ENCODE measurements around the gene PGS1.

PGS1 gene

DNA sequence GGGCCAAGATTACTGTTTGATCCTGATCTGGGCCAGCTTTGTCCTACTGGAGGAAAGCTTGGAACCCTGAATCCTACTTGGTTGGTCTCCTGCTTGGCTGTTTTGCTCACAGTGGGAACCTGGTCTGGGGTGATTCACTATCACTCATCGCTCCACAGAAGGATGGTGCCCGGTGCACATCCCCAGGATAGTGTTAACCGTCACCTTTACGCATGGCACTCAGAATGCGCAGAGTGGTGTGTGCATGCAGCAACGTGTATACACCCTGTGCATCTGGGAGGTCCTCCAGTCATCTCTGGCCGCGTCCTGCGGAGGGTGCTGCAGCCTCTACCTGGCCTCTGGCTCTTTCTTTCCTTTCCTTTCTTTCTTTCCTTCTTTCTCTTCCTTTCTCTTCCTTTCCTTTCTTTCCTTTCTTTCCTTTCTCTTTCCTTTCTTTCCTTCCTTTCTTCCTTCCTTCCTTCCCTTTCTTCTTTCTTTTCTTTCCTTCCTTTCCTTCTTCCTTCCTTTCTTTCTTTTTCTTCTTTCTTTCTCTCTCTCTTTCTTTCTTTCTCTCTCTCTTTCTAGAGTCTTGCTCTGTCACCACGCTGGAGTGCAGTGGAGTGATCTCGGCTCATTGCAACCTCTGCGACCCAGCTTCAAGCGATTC lies 31.7 kb upstream of the PGS1 start:
- no peak for DNase-seq

DNA sequence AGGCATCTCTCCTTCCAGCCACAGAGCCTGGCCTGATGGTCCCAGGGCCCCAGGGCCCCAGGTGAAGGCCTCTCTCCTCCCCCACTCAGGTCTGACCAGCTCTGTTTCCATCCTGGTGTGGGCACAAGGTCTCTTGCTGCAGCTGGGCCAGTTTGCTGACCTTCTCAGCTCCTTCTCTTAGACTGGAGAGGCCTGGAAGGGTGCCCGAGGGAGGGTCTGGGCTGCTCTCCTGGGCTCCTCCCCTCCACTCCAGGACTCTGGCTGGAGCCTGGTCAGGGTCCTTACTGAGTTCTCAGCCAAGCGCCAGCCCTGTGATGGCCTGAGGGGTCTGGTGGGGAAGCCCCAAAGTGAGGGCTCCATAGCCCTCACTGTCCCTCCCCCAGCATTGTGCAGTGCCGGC lies 31.0 kb upstream of the PGS1 start:
- no peak for DNase-seq

DNA sequence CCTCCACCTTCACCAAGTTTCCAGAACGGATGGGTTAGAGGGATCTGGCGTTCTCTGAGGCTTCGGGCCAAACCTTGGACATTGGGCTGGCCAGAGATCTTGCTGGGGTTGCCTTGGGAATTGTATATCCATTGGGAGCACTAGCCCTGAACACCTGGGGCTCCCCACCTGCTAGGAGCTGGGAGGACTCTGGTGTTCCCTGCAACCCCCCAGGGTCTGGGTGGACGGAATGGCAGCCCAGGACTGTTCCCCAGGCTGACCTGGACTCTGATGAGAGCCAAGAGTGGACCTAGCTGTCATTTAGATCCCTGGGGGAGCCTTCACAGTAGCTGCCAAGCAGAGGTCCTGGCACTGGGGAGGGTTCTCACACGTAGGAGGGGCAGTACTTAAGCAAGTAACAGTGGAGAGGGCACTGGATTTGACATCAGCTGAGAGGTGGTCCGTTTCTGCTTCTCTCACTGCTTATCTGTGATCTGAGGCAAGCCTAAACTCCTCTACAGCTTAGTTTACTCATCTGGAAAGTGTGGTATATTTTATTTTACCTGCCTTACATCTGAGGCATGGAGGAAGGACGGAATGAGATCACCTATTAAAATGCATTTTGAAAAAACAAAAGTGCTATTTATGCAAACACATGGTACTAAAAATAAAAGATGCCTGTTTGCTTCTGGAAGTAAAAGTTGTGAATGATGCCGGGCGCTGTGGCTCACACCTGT lies 30.2 kb upstream of the PGS1 start:
- DNase-seq: no peak

DNA sequence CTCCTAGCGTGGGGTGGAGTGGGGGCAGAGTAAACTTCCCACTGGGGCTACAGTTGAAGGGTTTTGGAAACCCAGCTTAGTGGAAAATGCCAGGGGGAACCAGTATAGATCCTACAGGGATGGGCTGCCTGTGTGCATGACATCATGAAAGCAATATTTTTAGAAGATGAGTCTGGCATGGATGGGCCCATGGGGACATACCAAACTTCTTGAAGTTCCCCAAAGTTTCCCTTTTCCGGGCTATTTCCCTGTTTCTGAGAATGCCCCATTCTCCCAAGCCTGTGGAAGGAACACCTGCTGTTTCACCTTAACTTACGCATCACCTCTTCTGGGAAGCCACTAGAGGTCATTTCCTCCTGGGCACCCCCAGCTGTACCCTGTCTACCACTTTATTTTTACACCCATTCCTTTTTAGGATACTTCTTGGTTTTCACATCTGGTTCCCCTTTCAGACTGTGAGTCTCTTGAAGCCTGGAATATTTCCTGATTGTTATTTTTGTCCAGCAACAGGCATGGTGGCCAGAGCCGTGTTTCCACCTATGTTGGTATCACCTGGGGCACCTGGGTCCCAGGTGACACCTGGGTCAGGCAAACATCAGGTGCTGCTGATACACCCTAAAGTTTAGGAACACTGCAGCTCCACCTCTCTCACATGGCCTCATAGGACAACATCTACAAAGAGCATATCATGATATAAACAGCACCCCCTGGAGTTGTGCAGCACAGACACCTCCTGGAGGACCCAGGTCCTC lies 28.4 kb upstream of the PGS1 start:
- DNase-seq: no peak

DNA sequence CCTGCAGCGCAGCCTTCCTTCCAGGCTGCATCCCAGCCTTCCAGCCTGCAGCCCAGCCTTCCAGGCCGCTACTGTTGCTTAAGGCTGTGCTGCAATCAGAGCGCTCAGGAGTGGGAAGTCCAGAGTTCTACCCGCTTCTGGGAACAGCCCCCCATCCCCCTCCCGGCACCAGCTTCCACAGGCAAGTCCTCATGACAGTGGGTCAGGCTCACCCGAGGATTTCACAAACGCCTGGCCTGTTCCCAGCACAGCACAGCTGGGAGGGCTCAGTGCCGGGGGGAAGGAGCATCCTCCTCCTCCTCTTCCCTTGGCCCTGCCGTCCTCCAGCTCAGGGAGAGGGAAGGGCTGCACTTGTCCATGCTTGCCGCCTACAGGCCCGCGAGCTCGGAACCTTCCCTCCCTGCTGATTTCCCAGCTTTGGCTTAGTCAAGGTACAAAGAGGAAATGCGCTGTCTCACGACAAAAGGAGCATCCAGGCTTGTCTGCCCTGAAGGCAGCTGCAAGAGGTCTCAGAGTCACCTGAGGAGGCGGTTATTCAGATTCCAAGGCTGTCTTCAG lies 26.9 kb upstream of the PGS1 start:
- DNase-seq: peak; percentile 97

DNA sequence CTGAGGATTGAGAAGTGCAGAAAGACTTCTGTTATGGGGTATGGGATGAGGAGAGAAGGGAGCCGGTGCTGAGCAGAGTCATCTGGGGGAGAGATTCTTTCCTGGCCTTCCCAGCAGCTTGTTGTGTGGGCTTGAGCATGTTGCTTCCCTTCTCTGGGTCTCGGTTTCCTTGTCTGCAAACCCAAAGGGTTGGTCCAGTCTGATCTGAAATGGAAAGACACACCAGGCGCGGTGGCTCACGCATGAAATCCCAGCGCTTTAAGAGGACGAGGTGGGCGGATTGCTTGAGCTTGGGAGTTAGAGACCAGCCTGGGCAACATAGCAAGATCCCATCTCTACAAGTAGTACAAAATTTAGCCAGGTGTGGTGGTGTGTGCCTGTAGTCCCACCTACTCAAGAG lies 24.6 kb upstream of the PGS1 start:
- DNase-seq: no peak

DNA sequence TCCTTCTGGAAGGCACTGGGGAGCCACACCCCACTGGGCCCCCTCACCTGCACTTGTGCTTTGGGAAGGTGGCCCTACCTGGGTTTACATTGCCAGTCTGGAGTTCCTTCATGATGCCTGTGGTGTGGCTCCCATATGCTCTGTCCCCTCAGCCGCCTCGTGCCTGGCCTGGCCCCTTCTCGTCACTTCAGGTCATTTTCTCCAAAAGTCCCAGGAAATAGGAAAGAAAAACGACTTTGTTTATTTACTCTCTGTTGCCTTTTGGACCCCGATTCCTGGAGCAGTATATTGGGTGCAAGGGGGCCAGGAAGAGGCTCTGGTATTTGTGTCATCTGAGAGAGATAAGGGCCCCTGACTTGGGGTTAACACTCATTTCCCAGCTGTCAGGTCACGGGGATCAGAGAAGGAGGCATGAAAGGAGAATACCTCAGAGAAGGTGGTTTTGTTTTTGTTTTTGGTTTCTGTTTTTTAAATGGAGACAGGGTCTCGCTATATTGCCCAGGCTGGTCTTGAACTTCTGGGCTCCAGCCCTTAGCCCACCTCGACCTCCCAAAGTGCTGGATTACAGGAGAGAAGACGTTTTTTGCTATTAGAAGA lies 23.3 kb upstream of the PGS1 start:
- no peak for DNase-seq

DNA sequence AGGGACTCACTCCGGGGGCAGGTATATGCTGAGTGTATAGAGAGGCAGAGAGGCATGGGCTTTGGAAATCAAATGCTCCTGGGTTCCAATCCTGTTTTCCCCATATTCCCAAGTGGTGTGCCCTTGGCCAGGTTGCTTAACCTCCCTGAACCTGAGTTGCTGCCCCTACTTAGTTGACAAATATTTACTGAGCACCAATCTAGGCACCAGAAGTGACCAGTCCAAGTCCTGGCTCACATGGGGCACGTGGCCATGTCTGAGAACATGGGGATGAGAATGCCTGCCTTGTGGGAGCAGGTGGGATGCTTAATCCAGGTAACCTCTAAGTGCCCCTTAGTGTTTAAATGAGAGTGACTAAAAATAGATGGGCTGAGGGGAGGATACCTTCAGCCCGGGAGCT lies 22.7 kb upstream of the PGS1 start:
- no peak for DNase-seq

DNA sequence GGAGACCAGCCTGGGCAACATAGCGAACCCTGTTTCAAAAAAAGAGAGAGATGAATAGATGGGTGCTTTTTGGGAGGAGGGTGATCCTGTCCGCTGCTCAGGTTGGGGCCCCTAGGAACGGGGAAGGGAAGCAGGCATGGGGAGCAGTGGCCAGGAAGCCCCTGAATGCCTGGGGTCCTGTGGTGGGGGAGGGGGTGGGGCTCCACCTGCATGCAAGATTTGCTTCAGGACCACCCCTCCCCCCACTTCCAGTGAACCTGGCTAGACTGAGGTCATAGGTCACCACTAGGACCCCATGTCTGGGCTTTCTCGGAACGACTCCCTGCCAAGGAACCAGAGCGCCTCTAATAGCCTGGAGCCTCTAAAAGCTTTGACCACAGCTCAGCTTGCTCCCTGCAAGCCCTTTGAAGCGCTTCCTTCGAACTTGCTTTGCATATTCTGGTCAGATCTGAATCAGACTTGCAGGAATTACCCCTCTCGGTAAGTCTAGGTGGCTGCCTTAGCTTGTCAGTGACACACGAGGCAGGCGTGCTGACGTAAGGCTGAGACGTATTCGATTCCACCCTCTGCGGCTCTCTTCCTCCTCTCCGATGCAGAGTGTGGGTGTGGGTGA lies 22.2 kb upstream of the PGS1 start:
- peak; percentile 90 for DNase-seq

DNA sequence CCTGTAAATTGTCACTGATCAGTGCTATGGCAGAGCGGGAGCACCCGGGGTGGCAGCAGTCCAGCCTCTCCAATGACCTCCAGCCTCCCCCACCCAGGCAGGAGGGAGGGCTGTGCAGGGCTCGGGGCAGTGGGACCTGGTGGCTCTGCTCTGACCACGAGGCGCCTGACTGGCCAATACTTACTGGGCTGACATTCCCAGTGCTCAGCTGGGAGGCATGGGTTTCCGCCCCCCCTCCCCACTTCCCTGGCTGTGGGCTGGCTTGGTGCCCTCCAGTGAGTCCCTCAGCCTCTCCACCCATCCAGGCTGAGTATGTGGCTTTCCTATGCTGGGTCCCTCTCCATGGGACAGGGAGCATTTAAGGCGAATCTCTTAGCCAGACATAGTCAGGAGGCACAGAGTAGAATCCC lies 21.3 kb upstream of the PGS1 start:
- DNase-seq: peak; percentile 48

DNA sequence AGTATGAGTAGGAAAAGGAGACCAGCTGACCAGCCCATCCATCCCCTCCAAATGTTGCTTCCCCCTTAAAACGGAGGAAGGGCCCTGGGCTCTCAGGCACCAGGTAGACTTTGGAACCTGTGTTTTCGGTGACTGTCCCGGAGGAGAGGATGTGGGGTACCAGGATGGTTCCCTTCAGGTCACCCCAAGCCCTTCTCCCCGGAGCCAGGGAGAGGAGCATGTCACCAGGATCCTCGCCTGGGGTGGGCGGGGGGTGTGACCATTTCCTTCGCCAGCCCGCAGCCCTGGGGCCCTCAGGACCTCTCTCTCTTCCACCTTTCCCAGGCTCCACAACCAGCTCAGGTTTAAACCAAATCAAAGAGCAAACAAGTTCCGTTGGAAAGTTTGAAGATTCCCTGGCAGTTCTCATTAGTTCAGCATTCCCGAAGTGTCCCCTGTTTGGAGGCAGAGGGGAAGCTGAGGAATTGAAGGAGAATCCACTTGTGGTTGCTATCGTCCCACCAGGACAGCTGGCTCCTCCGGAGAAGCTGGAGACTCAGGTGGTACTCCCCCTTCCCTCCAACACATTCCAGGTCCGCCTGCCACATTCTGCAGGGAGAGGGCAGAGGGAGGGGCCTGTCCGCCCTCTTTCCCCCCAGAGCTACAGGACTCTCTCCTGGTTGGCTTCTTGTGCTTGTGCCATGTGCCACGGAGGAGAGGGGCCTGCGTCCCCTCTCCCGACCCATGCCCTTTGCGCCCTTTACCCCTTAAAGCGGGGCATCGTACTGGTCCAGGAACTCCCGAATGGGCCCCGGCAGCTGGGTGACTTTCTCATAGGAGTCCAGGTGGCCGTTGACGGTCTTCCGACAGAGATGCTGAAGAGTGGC lies 20.5 kb upstream of the PGS1 start:
- no peak for DNase-seq

DNA sequence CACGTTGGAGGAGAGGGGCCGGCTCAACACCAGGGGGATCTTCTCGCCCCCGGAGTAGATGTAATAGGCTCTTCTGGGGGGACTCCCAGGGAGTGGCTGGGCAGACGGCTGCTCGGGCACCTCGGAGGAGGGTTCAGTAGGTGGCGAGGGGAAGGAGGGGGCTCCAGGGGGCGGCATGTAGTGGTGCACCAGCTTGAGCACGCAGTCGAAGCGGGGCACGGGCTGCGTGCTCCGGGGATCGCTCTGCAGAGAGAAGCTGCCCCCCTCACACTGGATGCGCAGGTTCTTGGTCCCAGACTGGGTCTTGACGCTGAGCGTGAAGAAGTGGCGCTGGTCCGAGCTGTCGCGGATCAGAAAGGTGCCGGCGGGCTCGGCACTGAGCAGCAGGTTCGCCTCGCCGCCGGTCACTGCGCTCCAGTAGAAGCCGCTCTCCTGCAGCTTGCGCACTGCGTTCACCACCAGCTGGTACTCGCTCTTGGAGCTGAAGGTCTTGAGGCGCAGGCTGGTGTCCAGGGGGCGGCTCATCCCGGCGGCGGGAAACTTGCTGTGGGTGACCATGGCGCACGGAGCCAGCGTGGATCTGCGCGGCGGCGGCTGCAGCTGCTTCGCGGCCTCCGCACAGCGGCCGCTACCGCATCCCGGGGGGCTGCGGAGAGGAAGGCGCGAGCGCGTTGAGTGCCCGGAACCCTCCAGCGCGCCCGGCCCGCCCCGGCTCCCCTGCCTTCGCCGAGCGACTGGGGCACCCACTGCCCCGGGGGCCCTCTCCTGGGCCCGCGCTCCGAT lies 19.7 kb upstream of the PGS1 start:
- peak; percentile 39 for DNase-seq

DNA sequence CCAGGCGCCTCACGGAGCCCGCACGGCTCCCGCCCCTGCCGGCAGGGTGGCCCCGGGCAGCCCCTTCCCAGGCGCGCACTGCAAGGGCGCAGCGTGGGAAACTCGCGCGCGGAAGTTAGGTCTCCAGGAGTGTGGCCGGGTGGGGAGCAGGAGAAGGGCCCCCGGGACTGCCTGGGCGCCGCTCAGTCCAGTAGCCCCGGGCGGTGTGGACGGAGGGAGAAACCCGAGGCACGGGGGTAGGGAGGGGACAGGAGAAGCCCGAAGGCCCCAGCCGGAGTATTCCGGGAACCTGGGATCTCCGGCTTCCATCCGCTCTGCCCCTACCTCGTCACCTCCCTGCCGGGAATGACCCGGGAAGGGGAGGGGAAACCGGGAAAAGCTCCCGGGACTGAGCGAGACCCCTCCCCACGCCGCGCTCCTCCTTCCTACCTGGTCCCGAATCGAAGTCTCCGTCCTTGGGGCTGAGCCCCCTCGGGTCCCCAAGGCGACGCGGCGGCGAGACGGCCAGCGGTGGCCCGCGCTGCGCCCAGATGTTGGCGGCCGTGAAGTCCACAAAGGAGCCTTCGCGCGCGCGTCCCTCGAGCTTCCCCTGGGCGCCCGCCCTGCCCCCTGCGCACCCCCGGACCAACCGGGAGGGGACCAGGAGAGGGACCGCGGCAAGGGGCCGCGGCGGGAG lies 19.0 kb upstream of the PGS1 start:
- DNase-seq: peak; percentile 40

DNA sequence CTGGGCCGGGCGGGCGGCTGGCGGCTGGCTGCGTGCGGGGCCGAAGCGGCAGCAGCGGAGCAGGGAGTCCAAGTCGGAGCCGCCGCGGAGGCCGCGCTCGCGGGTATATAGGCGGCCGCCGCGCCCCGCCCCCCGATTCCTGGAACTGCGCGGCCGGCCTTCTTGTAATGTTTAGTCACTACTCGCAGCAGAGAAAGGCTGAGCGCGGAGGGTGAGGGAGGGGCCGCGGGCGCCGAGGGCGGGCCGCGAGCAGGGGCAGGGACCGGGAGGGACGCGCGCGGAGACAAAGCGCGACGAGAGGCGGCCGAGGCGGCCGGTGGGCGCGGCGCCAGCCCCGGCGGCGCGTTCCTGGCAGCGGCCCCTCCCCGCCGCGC lies 18.5 kb upstream of the PGS1 start, which contains the start of gene SOCS3:
TSS of gene SOCS3 (minus strand) at position 81 of the 374 bp plus-strand sequence. CDS start 982 bp downstream, outside the sequence.
- peak; percentile 98 for DNase-seq

DNA sequence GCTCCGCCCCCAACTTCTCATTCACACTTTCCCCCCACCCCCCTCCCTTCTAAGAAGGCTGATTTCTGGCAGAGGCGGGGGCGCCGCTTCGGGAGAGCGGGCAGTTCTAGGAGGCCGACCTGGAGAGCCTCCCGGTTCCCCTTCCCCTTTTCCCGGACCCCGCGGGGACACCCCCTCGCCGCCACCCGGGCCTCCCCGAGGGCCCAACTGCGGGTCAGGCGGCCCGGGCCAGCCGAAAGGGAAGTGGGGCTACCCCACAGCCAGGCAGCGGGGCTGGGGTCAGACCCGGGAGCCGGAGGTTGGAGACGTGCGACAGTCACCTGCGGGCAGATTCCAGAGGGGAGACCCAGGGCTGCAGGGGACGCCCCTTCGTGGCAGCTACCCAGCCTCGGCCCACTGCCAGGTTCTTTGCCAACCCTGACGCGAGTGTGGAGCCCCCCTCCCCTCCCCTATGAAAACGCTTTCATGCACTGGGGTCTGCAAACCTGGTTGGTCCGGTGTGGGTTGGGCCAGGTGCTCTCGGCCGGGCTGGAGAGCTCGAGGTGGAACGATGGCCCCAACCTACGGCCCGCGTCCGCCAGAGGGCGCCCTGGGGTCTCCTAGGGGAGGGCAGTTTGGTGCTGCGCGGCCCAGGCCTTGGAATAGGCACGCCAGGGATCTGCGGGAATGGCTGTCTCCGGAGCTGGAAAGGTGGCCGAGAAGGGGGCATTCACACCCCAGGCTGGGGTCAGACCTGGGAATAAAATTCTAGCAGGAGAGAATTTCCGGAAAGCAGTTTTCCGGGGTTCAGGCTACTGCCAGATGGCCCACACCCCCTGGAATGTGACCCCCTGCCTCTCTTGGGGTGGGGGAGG lies 17.9 kb upstream of the PGS1 start:
- DNase-seq: peak; percentile 81

DNA sequence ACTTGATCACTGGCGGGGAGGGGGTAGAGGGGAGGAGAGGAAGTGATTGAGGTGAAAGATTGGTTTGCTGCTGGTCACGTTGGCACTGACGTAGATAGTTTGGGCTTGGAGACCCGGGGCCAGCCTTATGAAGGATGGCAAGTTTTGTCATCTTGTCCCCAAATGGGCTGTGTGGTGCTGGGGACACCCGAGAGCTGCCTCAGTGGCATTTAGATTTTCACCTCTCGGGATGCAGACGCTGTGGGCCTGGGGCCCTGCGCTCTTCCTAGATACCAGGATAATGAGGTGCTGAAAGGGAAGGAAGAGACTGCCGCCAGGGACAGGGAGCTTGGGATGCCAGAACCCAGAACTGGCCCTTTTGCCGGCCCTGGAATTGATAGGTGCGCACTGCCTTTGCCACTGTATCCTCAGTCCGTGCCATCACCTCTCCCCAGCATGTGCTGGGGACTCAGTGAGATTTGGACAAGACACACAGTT lies 17.2 kb upstream of the PGS1 start:
- DNase-seq: no peak

DNA sequence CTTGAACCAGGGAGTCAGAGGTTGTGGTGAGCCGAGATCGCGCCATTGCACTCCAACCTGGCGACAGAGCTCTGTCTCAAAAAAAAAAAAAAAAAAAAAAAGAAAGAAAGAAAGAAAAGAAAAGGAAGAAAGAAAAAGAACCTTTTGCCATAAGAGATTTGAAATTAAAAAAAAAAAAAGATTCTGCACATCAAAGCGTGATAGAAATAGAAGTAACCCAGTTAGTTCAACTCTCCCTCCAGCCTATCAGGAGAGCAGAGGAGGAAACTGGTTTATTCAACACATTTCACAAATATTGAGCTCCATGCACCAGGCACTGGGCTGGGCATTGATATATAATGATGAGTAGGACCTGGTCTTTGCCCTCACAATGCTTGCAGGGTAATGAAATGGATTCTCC lies 16.2 kb upstream of the PGS1 start:
- DNase-seq: no peak

DNA sequence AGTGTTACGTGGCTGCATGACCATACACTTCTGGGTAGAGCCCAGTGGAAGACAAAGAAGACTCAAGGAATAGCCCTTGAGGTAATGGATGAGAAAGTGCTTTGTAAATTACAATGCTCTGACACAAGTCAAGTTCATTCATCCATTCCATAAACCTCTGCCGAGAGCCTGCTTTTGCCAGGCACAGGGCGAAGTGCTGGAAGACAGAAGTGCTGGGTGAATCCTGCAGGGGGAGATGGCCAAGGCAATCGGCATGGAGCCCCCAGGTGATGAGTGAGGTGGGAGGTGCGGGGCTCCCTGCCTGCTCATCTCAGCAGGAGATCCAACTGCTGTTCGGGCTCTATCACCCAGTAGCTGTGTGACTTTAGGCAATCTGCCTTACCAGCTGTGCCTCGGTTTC lies 15.8 kb upstream of the PGS1 start:
- no peak for DNase-seq
